ENCODE results near the gene FLRT2.

DNA sequence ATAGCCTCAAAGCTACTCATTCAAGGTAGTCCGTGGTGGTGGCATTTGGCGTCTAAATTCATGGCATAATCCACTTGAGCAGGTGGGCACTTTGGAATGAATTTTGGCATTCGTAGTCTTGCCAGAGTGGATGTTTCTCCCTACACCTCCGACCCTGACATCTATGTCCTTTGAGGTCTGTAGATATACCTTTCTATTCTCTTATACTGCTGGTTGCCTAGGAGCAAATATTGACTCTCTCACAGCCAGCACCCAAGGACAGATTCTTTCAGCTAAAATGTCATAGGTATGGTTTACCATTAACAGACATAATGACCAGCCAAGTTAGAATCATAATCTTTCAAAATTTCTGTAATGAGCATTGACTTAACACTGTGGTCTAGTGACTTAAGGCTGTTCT is 47.4 kb upstream of the FLRT2 start:
- TF ChIP-seq PHF8 (IDR thresholded peaks at IDR 0.05; ENCODE audit: borderline replicate concordance, low read depth), result no peak
- TF ChIP-seq, protein P1, sequence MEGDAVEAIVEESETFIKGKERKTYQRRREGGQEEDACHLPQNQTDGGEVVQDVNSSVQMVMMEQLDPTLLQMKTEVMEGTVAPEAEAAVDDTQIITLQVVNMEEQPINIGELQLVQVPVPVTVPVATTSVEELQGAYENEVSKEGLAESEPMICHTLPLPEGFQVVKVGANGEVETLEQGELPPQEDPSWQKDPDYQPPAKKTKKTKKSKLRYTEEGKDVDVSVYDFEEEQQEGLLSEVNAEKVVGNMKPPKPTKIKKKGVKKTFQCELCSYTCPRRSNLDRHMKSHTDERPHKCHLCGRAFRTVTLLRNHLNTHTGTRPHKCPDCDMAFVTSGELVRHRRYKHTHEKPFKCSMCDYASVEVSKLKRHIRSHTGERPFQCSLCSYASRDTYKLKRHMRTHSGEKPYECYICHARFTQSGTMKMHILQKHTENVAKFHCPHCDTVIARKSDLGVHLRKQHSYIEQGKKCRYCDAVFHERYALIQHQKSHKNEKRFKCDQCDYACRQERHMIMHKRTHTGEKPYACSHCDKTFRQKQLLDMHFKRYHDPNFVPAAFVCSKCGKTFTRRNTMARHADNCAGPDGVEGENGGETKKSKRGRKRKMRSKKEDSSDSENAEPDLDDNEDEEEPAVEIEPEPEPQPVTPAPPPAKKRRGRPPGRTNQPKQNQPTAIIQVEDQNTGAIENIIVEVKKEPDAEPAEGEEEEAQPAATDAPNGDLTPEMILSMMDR (IDR thresholded peaks at IDR 0.05), result no peak
- TF ChIP-seq EP300 (IDR thresholded peaks at IDR 0.05), result no peak
- TF ChIP-seq HOXA7 (CRISPR knock-in tag; IDR thresholded peaks at IDR 0.05), result no peak
- TF ChIP-seq, protein P2, sequence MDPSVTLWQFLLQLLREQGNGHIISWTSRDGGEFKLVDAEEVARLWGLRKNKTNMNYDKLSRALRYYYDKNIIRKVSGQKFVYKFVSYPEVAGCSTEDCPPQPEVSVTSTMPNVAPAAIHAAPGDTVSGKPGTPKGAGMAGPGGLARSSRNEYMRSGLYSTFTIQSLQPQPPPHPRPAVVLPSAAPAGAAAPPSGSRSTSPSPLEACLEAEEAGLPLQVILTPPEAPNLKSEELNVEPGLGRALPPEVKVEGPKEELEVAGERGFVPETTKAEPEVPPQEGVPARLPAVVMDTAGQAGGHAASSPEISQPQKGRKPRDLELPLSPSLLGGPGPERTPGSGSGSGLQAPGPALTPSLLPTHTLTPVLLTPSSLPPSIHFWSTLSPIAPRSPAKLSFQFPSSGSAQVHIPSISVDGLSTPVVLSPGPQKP (IDR thresholded peaks at IDR 0.05; ENCODE audit: low read depth, low read length), result no peak
- TF ChIP-seq MYC (IDR thresholded peaks at IDR 0.05; ENCODE audit: borderline replicate concordance, low read length), result no peak
